ENCODE data around the gene HADHA. TPM values are rescaled to one million over a fixed set of nuclear protein-coding genes. Genes with fewer than 3 reads are reported as not detected.

The HADHA gene
- total and polyA plus RNA-seq, 11 donors, result 202 to 786 (median 360) TPM

- WGBS, 4 donors, result 92 to 99% (median 97%) methylated on average over 2 of the region's 2 CpGs
- TF ChIP-seq CTCF (IDR thresholded peaks at IDR 0.05), result no peak
- H3K4me1 ChIP-seq, result no peaks in the 10 kb centered on the region
- peaks cover 4 to 100% (median 100%) of the 10 kb centered on the region in 9 donors for H3K36me3 ChIP-seq
- H3K9me3 ChIP-seq, result peaks cover 0 to 13% (median 0%) of the 10 kb centered on the region in 12 donors
- H3K4me3 ChIP-seq, result no peak overlapping the region
- intact Hi-C loops (cut with DNase I), result loop anchor here in 4 of 10 donors (5.0 to 10.0 kb wide), 3 partner anchors 34 to 101 kb away; no protein-coding TSS in a partner anchor
- H3K27ac ChIP-seq, result no peak overlapping the region
- no peak for DNase-seq
- no peaks in the 10 kb centered on the region for H3K27me3 ChIP-seq
- ATAC-seq, result no peak
Measured at GRCh38 chr2:26230806-26231205, 13.6 kb downstream of the HADHA start.

- Histone ChIP-seq H3K4me1 (no peaks in the 10 kb centered on the region), H3K9me3 (peaks cover 0 to 13% (median 0%) of the 10 kb centered on the region in 12 donors), H3K36me3 (peaks cover 4 to 100% (median 95%) of the 10 kb centered on the region in 9 donors), H3K27me3 (no peaks in the 10 kb centered on the region), H3K4me3 (no peak overlapping the region), H3K27ac (no peak overlapping the region)
- ATAC-seq (no peak), DNase-seq (no peak)
- WGBS, 4 donors, result 90 to 99% (median 94%) methylated on average over 3 of the region's 3 CpGs
- intact Hi-C loops (cut with DNase I), result no loop called here
- TF ChIP-seq CTCF (IDR thresholded peaks at IDR 0.05) (no peak), POLR2A (IDR thresholded peaks at IDR 0.05) (no peak)
Measured at GRCh38 chr2:26229595-26229994, 14.8 kb downstream of the HADHA start.

- no peak for ATAC-seq
- H3K4me1 ChIP-seq, result no peaks in the 10 kb centered on the region
- 94 to 98% (median 96%) methylated on average over 2 of the region's 2 CpGs for WGBS, 4 donors
Measured at GRCh38 chr2:26224095-26224494, 20.3 kb downstream of the HADHA start.

GRCh38 chr2:26223018-26223417, 21.4 kb downstream of the HADHA start:
- intact Hi-C loops (cut with DNase I), result no loop called here
- H3K27me3 ChIP-seq, result no peaks in the 10 kb centered on the region
- H3K27ac ChIP-seq, result no peak overlapping the region
- peaks cover 4 to 94% (median 67%) of the 10 kb centered on the region in 9 donors for H3K36me3 ChIP-seq
- ATAC-seq (no peak), DNase-seq (no peak)
- 94 to 100% (median 98%) methylated on average over 1 of the region's 1 CpG for WGBS, 4 donors
- peaks cover 0 to 13% (median 0%) of the 10 kb centered on the region in 12 donors for H3K9me3 ChIP-seq
- H3K4me1 ChIP-seq, result no peaks in the 10 kb centered on the region
- TF ChIP-seq POLR2A (IDR thresholded peaks at IDR 0.05) (no peak), CTCF (IDR thresholded peaks at IDR 0.05) (no peak)
- no peak overlapping the region for H3K4me3 ChIP-seq

More at GRCh38 chr2:26224095-26224494, 20.3 kb downstream of the HADHA start:
- H3K36me3 ChIP-seq, result peaks cover 4 to 100% (median 70%) of the 10 kb centered on the region in 9 donors
- H3K27me3 ChIP-seq, result no peaks in the 10 kb centered on the region
- TF ChIP-seq CTCF (IDR thresholded peaks at IDR 0.05), result no peak
- TF ChIP-seq POLR2A (IDR thresholded peaks at IDR 0.05), result no peak
- intact Hi-C loops (cut with DNase I), result no loop called here
- DNase-seq, result no peak
- H3K27ac ChIP-seq, result no peak overlapping the region
- H3K9me3 ChIP-seq, result peaks cover 0 to 13% (median 0%) of the 10 kb centered on the region in 12 donors
- H3K4me3 ChIP-seq, result no peak overlapping the region

Data from heart left ventricle (tissue), 16 donors.